HepG2 (cell line): ENCODE results near the gene GPR4. TPM values are rescaled to one million over a fixed set of nuclear protein-coding genes. Genes with fewer than 3 reads are reported as not detected.
A peak's percentile ranks its signal among the peaks of the same experiment; 100 is the strongest.

Source experiments
- ETV5 ChIP-seq: IDR thresholded peaks from 2 replicates; pipeline ENCODE4 v1.6.1; 2018; ENCODE audit warnings: missing biosample characterization, missing genetic modification reagents, inconsistent platforms, borderline replicate concordance
- GMEB1 ChIP-seq: sonication (generic); formaldehyde crosslinking; IDR thresholded peaks from 2 replicates; pipeline ENCODE4 v1.5.1; 2020; ENCODE audit warnings: missing genetic modification reagents, mild to moderate bottlenecking, borderline replicate concordance
- GRHL1 ChIP-seq: sonication (generic); formaldehyde crosslinking; conservative IDR thresholded peaks from 2 replicates; pipeline ENCODE4 v1.8.0; 2022; ENCODE audit warnings: missing genetic modification reagents
- GTF3A ChIP-seq: sonication (generic); formaldehyde crosslinking; conservative IDR thresholded peaks from 2 replicates; pipeline ENCODE4 v1.4.0; 2020; ENCODE audit warnings: mild to moderate bottlenecking, missing genetic modification reagents
- NCOA1 ChIP-seq: sonication (generic); formaldehyde crosslinking; IDR thresholded peaks from 2 replicates; pipeline ENCODE4 v1.9.0; 2021; ENCODE audit warnings: missing genetic modification reagents
- NRL ChIP-seq: sonication (generic); formaldehyde crosslinking; IDR thresholded peaks from 2 replicates; pipeline ENCODE4 v1.5.0; 2020; ENCODE audit warnings: missing genetic modification reagents, mild to moderate bottlenecking, moderate library complexity, borderline replicate concordance
- PHF20 ChIP-seq: sonication (generic); formaldehyde crosslinking; IDR thresholded peaks from 2 replicates; pipeline ENCODE4 v1.5.0; 2020; ENCODE audit warnings: mild to moderate bottlenecking, missing genetic modification reagents
- POLR2A ChIP-seq, 2 experiments: IDR thresholded peaks; 2 replicates each; pipeline ENCODE4 v1.6.1; 2011; ENCODE audit warnings: low read depth in 2 of 2, low read length in 2 of 2, mild to moderate bottlenecking in 1 of 2, moderate library complexity in 1 of 2; ENCODE audit not compliant: insufficient read depth in 1 of 2
- SP1 ChIP-seq, 2 experiments: fragments of 450-650 bp in 1 of 2; sonication (generic) in 1 of 2; formaldehyde crosslinking in 1 of 2; IDR thresholded peaks; 2 replicates each; pipeline versions ENCODE4 v1.4.0 to v1.6.1; 2016 to 2020; ENCODE audit warnings: missing genetic modification reagents in 1 of 2
- ZNF605 ChIP-seq: sonication (generic); formaldehyde crosslinking; IDR thresholded peaks from 2 replicates; pipeline ENCODE4 v1.8.0; 2022; ENCODE audit warnings: mild to moderate bottlenecking, missing genetic modification reagents
- ZNF609 ChIP-seq: sonication (generic); formaldehyde crosslinking; IDR thresholded peaks from 2 replicates; pipeline ENCODE4 v1.4.0; 2020; ENCODE audit warnings: mild to moderate bottlenecking, missing genetic modification reagents, borderline replicate concordance
- polyA plus RNA-seq, 8 experiments: library from polyadenylated mRNA; depleted of rRNA in 3 of 8; stranded (reverse) in 7 of 8; unstranded in 1 of 8; fragments of >200 nt; fragmentation: Illumina TruSeq in 4 of 8; extraction: Trizol in 4 of 8; gene quantifications; 2 replicates each; pipeline versions ENCODE4 v1.2.1 to v1.2.3, GENCODE V29; 2011 to 2016; ENCODE audit warnings: low read depth in 4 of 8, missing spikeins in 1 of 8, mixed read lengths in 1 of 8; ENCODE audit not compliant: insufficient read depth in 1 of 8
- total RNA-seq, 5 experiments: library from RNA; depleted of rRNA; stranded (reverse); fragments of >200 nt; fragmentation: Illumina TruSeq; extraction: Trizol; gene quantifications; 2 replicates each; pipeline ENCODE4 v1.2.3, GENCODE V29; 2016; ENCODE audit warnings: low read depth in 1 of 5
- TF ChIP-seq, protein P1 (sequence below): sonication (generic); formaldehyde crosslinking; IDR thresholded peaks from 2 replicates; pipeline ENCODE4 v1.8.1; 2022; ENCODE audit warnings: low read depth, mild to moderate bottlenecking, missing genetic modification reagents

GPR4 gene
- total and polyA plus RNA-seq, 2 of the 13 experiments (the other 11 are each of a cell fraction or from before 2014, with no cell fraction given) = 0.15 TPM; not detected in 1

DNA sequence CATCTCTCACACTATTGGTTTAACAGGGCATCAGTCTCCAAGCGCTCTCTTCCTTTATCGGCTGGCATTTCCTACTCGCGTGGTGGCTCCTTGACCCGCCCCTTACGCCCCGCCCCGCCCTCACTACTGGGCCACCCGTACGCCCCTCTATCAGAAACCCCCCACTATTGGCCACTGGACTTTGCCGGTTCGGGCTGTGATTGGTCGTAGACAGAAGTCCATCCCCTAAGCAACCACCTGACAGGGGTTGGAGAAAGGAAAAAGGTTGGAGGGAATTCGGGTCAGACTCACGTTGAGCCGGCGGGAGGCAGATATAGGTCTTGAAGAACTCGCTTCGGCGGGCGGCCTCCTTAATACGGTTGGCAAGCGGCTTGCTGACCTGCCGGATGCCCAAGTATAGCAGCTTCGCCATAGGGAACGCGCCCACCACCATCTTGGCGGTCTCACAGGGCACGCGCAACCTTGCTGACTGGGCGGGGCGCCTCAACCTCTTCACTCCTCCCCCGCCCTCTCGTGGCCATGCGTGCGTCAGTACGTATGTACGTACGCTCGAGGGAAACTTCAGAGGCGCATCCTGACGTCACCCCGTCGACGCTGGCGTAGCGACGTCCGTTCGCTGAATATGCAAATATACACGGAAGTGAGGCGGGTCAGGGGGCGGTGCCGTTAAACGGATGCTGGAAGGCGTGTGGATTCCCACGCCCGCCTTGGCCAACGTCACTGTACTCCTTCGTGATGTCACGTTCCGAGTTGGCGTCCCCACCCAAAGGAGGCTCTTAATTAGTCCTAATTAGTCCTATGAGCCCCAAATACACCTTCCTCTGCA is 17.5 kb downstream of the GPR4 start, which contains the start of gene OPA3 (continued):
- TF ChIP-seq ZNF609 (CRISPR knock-in tag) = peak; percentile 42; the same call in 1 of the 2 replicates
- TF ChIP-seq ETV5 (CRISPR knock-in tag) = peak; percentile 57
- TF ChIP-seq PHF20 (CRISPR knock-in tag) = peak; percentile 78
- TF ChIP-seq GMEB1 (CRISPR knock-in tag) = peak; percentile 100
- TF ChIP-seq, protein P1, sequence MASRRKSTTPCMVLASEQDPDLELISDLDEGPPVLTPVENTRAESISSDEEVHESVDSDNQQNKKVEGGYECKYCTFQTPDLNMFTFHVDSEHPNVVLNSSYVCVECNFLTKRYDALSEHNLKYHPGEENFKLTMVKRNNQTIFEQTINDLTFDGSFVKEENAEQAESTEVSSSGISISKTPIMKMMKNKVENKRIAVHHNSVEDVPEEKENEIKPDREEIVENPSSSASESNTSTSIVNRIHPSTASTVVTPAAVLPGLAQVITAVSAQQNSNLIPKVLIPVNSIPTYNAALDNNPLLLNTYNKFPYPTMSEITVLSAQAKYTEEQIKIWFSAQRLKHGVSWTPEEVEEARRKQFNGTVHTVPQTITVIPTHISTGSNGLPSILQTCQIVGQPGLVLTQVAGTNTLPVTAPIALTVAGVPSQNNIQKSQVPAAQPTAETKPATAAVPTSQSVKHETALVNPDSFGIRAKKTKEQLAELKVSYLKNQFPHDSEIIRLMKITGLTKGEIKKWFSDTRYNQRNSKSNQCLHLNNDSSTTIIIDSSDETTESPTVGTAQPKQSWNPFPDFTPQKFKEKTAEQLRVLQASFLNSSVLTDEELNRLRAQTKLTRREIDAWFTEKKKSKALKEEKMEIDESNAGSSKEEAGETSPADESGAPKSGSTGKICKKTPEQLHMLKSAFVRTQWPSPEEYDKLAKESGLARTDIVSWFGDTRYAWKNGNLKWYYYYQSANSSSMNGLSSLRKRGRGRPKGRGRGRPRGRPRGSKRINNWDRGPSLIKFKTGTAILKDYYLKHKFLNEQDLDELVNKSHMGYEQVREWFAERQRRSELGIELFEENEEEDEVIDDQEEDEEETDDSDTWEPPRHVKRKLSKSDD = peak; percentile 100
- TF ChIP-seq GTF3A = no peak
- TF ChIP-seq POLR2A (IDR thresholded peaks at IDR 0.05; ENCODE audit: insufficient read depth in 1 of 2, low read depth in 2 of 2, low read length in 2 of 2) = peak; percentile 86 to 91
- peak; percentile 70; the same call in 1 of the 2 replicates for TF ChIP-seq NRL (CRISPR knock-in tag)
- no peak for TF ChIP-seq GRHL1 (CRISPR knock-in tag)
- TF ChIP-seq SP1 (IDR thresholded peaks at IDR 0.05) = no peak
- TF ChIP-seq SP1 (CRISPR knock-in tag; IDR thresholded peaks at IDR 0.05) = peak; percentile 78
- TF ChIP-seq NCOA1 (CRISPR knock-in tag) = 0 out of 2 replicates have a peak, but pooled peaks have one; percentile 15
- peak; percentile 95 for TF ChIP-seq ZNF605 (CRISPR knock-in tag)
- TF ChIP-seq, all 625 proteins: peak for 206
